Endothelial cell of umbilical vein (primary cell): ENCODE measurements around the gene DNHD1. TPM values are rescaled to one million over a fixed set of nuclear protein-coding genes. Genes with fewer than 3 reads are reported as not detected.

ENCODE experiments used
- BruUV-seq: library from RNA; stranded (reverse); fragments of 400-500 nt; replicated peaks from 2 replicates; lab custom pipeline; 2021; lab: Mats Ljungman, UMichigan
- CTCF ChIA-PET: fragments of 300-600, 350-600 bp; sonication (Branson Sonifier 250); formaldehyde crosslinking; loops from one replicate; lab custom pipeline; 2021; ENCODE audit warnings: antibody characterized with exemption, inconsistent platforms; lab: Charles Lee
- POLR2A ChIA-PET: fragments of 300-600, 350-600 bp; sonication (Branson Sonifier 250); formaldehyde crosslinking; loops from one replicate; lab custom pipeline; 2021; ENCODE audit warnings: antibody characterized with exemption, inconsistent platforms; lab: Charles Lee
- DNase-seq: peaks from one replicate; pipeline ENCODE4 v3.0.0-alpha.2; 2011; ENCODE audit warnings: low read depth, low spot score
- FAIRE-seq: peaks from 2 replicates; lab custom pipeline; 2011; peaks lifted over from hg19 to GRCh38; lab: Jason Lieb, UNC
- H2AFZ ChIP-seq: 2 replicates; pipeline ENCODE4 v1.6.0; 2012; ENCODE audit warnings: low read depth, low read length, control low read depth, inconsistent platforms
- H3K27ac ChIP-seq: 2 replicates; pipeline ENCODE4 v1.5.1; 2011; ENCODE audit warnings: low read depth, mild to moderate bottlenecking, control low read depth, low read length, moderate library complexity; ENCODE audit not compliant: insufficient read depth
- H3K27me3 ChIP-seq, 2 experiments: 2 replicates each; pipeline versions ENCODE4 v1.6.0 to v1.6.1; 2011; ENCODE audit warnings: low read length in 2 of 2, mixed read lengths in 1 of 2; ENCODE audit not compliant: control insufficient read depth in 2 of 2, insufficient read depth in 2 of 2
- H3K36me3 ChIP-seq, 2 experiments: 2 replicates in 1 of 2; 3 replicates in 1 of 2; pipeline ENCODE4 v1.5.1; 2011; ENCODE audit warnings: low read length in 2 of 2, mild to moderate bottlenecking in 1 of 2, moderate library complexity in 1 of 2; ENCODE audit not compliant: control insufficient read depth in 2 of 2, insufficient read depth in 2 of 2; ENCODE audit errors: extremely low read depth in 1 of 2
- H3K4me1 ChIP-seq: 3 replicates; pipeline ENCODE4 v1.5.1; 2011; ENCODE audit warnings: mild to moderate bottlenecking, low read length; ENCODE audit not compliant: control insufficient read depth, insufficient read depth; ENCODE audit errors: extremely low read depth
- H3K4me2 ChIP-seq: 2 replicates; pipeline ENCODE4 v1.6.1; 2011; ENCODE audit warnings: low read length, control low read depth, mixed read lengths; ENCODE audit not compliant: insufficient read depth
- H3K4me3 ChIP-seq, 3 experiments: fragments of 200-600 bp in 1 of 3; sonication (generic), shearing (Covaris generic) in 1 of 3; replicated peaks in 1 of 3; 2 replicates each; pipeline ENCODE4 v1.5.1; 2011 to 2016; ENCODE audit warnings: control low read depth in 3 of 3, low read length in 3 of 3, mild to moderate bottlenecking in 2 of 3, inconsistent platforms in 1 of 3, low read depth in 1 of 3, moderate library complexity in 1 of 3; ENCODE audit not compliant: insufficient read depth in 1 of 3
- H3K79me2 ChIP-seq: 2 replicates; pipeline ENCODE4 v1.6.0; 2012; ENCODE audit warnings: low read length, inconsistent platforms; ENCODE audit not compliant: control insufficient read depth, insufficient read depth
- H3K9ac ChIP-seq: replicated peaks from 2 replicates; pipeline ENCODE3; 2011; ENCODE audit warnings: low read length, control low read depth; ENCODE audit not compliant: insufficient read depth; ENCODE audit errors: extremely low read depth
- H3K9me1 ChIP-seq: replicated peaks from 3 replicates; pipeline ENCODE4 v1.6.0; 2011; ENCODE audit warnings: mild to moderate bottlenecking, low read length; ENCODE audit not compliant: control insufficient read depth, insufficient read depth; ENCODE audit errors: extremely low read depth
- H3K9me3 ChIP-seq: replicated peaks from 2 replicates; pipeline ENCODE4 v1.5.1; 2012; ENCODE audit warnings: low read length, inconsistent platforms; ENCODE audit not compliant: control insufficient read depth, insufficient read depth
- H4K20me1 ChIP-seq: replicated peaks from 2 replicates; pipeline ENCODE3; 2011; ENCODE audit warnings: mild to moderate bottlenecking, low read length; ENCODE audit not compliant: control insufficient read depth, insufficient read depth; ENCODE audit errors: extremely low read depth
- EZH2 ChIP-seq: IDR thresholded peaks from 2 replicates; pipeline ENCODE4 v1.6.1; 2012; ENCODE audit warnings: borderline replicate concordance, low read depth, mild to moderate bottlenecking, moderate library complexity, low read length, inconsistent platforms; ENCODE audit not compliant: severe bottlenecking
- FOS ChIP-seq: IDR thresholded peaks from 2 replicates; pipeline ENCODE4 v1.6.1; 2011; ENCODE audit warnings: mild to moderate bottlenecking, low read length, moderate library complexity, borderline replicate concordance; ENCODE audit not compliant: insufficient read depth
- GATA2 ChIP-seq: IDR thresholded peaks from 2 replicates; pipeline ENCODE4 v1.7.0; 2011; ENCODE audit warnings: low read depth, mild to moderate bottlenecking, moderate library complexity, mixed read lengths, low read length; ENCODE audit not compliant: insufficient read length, insufficient read depth
- JUN ChIP-seq: IDR thresholded peaks from 2 replicates; pipeline ENCODE4 v1.6.1; 2011; ENCODE audit warnings: borderline replicate concordance, low read depth; ENCODE audit not compliant: insufficient read length, insufficient read depth
- MAX ChIP-seq: IDR thresholded peaks from 2 replicates; pipeline ENCODE4 v1.6.1; 2011; ENCODE audit not compliant: insufficient read depth, insufficient read length
- MYC ChIP-seq: IDR thresholded peaks from one replicate; pipeline ENCODE4 v1.6.1; 2011; ENCODE audit warnings: mild to moderate bottlenecking, low read depth, low read length
- POLR2A ChIP-seq: IDR thresholded peaks from 2 replicates; pipeline ENCODE4 v1.6.1; 2012; ENCODE audit warnings: low read depth, mild to moderate bottlenecking, control low read depth, low read length
- POLR2AphosphoS5 ChIP-seq: IDR thresholded peaks from 2 replicates; pipeline ENCODE4 v1.6.1; 2012; ENCODE audit warnings: low read depth, mild to moderate bottlenecking, control low read depth, low read length, moderate library complexity; ENCODE audit not compliant: insufficient read depth
- dilution Hi-C: fragments of 300-500 bp; cut with MboI; formaldehyde crosslinking; loops from one replicate; pipeline ENCODE4 v1.15.0; 2019; ENCODE audit warnings: low sequenced_read_pairs; ENCODE audit not compliant: extremely low pct_ligation_motif_present
- intact Hi-C: fragments of 100-400 bp; cut with micrococcal nuclease; formaldehyde crosslinking; loops from one replicate; pipeline ENCODE4 v1.10.0; 2022
- polyA plus RNA-seq, 4 experiments: library from polyadenylated mRNA; depleted of rRNA in 3 of 4; stranded (reverse) in 3 of 4; unstranded in 1 of 4; fragments of >200 nt; gene quantifications; 2 replicates each; pipeline versions ENCODE4 v1.2.1 to v1.2.3, GENCODE V29; 2011 to 2012; ENCODE audit warnings: missing spikeins in 1 of 4
- total RNA-seq: library from RNA; stranded (reverse); gene quantifications from 2 replicates; pipeline ENCODE4 v1.2.3, GENCODE V29; 2021
- TF ChIP-seq, protein P1 (sequence below), 2 donors: IDR thresholded peaks; 1 replicate in 1 of 2; 2 replicates in 1 of 2; pipeline ENCODE4 v1.5.1; 2011; ENCODE audit warnings: low read length in 2 of 2, mild to moderate bottlenecking in 2 of 2, moderate library complexity in 2 of 2, control low read depth in 1 of 2, inconsistent platforms in 1 of 2, low read depth in 1 of 2; ENCODE audit not compliant: insufficient read depth in 1 of 2; ENCODE audit errors: extremely low read depth in 1 of 2

Gene DNHD1
- total and polyA plus RNA-seq, 2 donors (not counting 3 experiments of a cell fraction or from before 2014, with no cell fraction given) = 3.7 to 8.6 TPM

DNA sequence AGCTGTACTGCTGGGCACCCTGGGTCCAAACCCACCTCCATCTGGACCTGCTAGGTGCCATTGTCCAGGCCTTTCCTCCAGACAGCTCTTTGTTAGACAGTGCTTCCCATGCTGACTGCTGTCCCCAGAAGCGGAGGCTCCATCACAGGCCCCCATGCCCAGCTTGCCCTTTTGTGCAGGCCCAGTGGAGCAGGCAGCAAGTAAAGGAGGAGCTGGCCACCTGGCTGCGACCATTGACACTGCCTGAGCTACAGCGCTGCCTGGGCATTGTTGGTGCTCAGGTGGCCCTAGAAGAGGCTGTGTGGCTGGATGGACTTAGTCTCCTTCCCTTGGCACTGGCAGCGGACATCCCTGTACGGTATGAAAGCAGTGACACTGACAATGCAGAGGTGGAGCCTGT lies 1.5 kb downstream of the DNHD1 start:
- dilution Hi-C loops (no loop called here), intact Hi-C loops (no loop called here)
- no peak for DNase-seq
- H3K9me3 ChIP-seq = no peaks in the 10 kb centered on the region
- H3K27me3 ChIP-seq = no peaks in the 10 kb centered on the region
- H3K36me3 ChIP-seq = peaks cover 0 to 2% of the 10 kb centered on the region in 2 experiments
- H3K9me1 ChIP-seq = no peaks in the 10 kb centered on the region
- no peak overlapping the region for H3K4me2 ChIP-seq
- no peak overlapping the region for H3K27ac ChIP-seq
- no peak overlapping the region for H3K4me3 ChIP-seq
- no peaks in the 10 kb centered on the region for H4K20me1 ChIP-seq
- no peak for FAIRE-seq
- no TSS peak for BruUV-seq
- no peaks in the 10 kb centered on the region for H3K79me2 ChIP-seq
- ChIA-PET CTCF (interaction anchor here (1.1 to 3.1 kb wide), 5 partner anchors 33 to 119 kb away, joined by 3 to 9 read pairs (median 5); no protein-coding TSS in a partner anchor), POLR2A (no interaction called here)
- H3K4me1 ChIP-seq = no peaks in the 10 kb centered on the region
- TF ChIP-seq JUN (no peak), FOS (no peak), POLR2A (no peak), MYC (no peak), EZH2 (no peak), POLR2AphosphoS5 (no peak), MAX (no peak), GATA2 (no peak)
- TF ChIP-seq, protein P1, sequence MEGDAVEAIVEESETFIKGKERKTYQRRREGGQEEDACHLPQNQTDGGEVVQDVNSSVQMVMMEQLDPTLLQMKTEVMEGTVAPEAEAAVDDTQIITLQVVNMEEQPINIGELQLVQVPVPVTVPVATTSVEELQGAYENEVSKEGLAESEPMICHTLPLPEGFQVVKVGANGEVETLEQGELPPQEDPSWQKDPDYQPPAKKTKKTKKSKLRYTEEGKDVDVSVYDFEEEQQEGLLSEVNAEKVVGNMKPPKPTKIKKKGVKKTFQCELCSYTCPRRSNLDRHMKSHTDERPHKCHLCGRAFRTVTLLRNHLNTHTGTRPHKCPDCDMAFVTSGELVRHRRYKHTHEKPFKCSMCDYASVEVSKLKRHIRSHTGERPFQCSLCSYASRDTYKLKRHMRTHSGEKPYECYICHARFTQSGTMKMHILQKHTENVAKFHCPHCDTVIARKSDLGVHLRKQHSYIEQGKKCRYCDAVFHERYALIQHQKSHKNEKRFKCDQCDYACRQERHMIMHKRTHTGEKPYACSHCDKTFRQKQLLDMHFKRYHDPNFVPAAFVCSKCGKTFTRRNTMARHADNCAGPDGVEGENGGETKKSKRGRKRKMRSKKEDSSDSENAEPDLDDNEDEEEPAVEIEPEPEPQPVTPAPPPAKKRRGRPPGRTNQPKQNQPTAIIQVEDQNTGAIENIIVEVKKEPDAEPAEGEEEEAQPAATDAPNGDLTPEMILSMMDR (IDR thresholded peaks at IDR 0.05; ENCODE audit: extremely low read depth in 1 of 2, insufficient read depth in 1 of 2, low read depth in 1 of 2, low read length in 2 of 2) = no peak
- no peak overlapping the region for H2AFZ ChIP-seq
- H3K9ac ChIP-seq = no peak overlapping the region
